GM18505 (cell line): Measurements from ENCODE around the gene VCAN.
A peak's percentile ranks its signal among the peaks of the same experiment; 100 is the strongest.

Source experiments
- ATAC-seq: cut with Tn5 transposase; IDR thresholded peaks from one replicate; pipeline ENCODE4 v1.9.1; 2021; ENCODE audit not compliant: unreplicated experiment
- POLR2A ChIP-seq: IDR thresholded peaks from 4 replicates; pipeline ENCODE4 v1.6.1; 2011; ENCODE audit warnings: borderline replicate concordance; ENCODE audit not compliant: insufficient read depth, insufficient read length; ENCODE audit errors: extremely low read depth

Gene VCAN

DNA sequence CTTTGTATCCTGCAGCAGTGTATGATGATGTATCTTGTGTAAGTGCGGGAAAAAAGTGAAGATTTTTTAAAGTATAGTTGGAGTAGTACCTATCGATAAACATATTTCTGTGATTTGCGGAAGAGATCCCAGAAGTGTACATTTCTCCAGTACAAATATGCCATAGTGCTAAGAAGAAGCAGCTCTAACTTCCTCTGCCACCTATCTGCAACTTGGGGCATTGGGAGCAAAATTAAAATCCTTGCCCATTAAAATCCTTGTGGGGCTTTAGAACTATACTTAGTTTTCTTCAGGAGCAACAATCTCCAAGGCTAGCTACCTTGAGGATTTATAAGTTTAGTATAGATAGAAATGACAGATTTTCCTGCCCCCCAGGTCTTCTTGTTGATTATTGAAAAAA, 123.7 kb downstream of the VCAN start:
- ATAC-seq: no peak
- no peak for TF ChIP-seq POLR2A

DNA sequence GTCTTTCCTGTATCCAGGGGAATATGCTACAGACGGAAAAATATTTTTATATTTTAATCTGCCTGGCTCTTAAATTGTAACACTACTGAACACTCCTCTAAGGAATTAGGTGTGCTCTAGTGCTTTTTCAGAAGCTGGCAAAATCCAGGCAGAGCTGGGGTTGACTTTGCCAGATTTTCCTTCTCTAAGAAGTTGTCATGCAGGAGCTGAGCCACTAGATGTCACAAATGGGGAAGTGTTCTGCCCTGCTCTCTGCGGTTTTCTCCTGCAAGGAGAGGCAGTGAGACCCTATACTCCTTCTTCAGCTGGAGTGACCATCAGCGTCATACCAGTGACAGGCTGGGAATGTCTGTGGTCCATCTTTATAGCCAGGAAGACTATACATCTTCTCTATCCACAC, 136.6 kb downstream of the VCAN start:
- ATAC-seq: peak; percentile 71

DNA sequence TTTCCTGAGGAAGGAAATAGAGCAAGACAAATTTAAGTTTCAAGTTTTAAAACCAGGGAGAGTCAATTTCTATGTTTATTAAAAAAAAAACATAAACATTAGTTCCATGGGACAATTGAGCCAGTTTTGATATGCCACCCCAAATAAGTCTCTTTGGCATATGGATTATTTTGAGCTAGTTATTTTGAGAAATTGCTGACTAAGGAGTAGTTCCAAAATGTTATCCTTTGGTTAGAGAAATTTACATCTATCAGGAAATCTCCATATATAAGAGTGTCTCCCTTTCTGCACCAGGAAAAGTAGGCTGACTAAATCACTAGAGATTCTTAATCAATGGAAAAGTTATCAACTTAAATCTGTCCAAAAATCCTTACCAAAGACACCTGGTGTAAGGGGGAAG, 143.3 kb downstream of the VCAN start:
- ATAC-seq: no peak
- no peak for TF ChIP-seq POLR2A

More for the DNA sequence above, 136.6 kb downstream of the VCAN start:
- no peak for TF ChIP-seq POLR2A

DNA sequence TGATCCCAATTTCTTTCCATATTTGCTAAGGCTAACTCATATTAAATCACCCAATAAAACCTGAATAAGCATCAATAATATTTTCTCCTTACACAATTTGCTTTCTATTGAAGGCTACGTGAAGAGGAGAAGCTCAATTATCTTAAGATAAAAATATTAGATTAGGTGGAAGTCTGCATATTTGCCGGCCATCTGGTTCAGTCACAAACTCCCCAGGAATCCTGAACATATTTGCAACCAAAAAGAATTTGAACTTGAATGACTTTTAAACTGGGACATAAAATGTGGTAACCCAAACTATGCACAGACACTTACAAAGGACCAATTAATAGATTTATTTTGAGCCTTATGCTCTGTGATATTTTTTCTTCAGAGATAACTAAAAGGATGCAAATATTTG, 156.8 kb downstream of the VCAN start:
- TF ChIP-seq POLR2A: no peak
- ATAC-seq: no peak
